NCI-H2171 treated with DMSO at 0.1 percent for 48 hours (cell line): ENCODE measurements around the gene GZF1.
A peak's percentile ranks its signal among the peaks of the same experiment; 100 is the strongest.

Source experiments
- DNase-seq: peaks from one replicate; lab custom pipeline; 2025; lab: John Stamatoyannopoulos, UW

The GZF1 gene

GRCh38 chr20:23369072-23369823 is 7.3 kb downstream of the GZF1 start:
- no peak for DNase-seq

- no peak for DNase-seq
Observed at GRCh38 chr20:23370274-23370673, 8.3 kb downstream of the GZF1 start.

- DNase-seq: no peak
Observed at GRCh38 chr20:23370873-23371272, 8.9 kb downstream of the GZF1 start.

GRCh38 chr20:23371496-23371895 is 9.5 kb downstream of the GZF1 start:
- DNase-seq: no peak

DNA sequence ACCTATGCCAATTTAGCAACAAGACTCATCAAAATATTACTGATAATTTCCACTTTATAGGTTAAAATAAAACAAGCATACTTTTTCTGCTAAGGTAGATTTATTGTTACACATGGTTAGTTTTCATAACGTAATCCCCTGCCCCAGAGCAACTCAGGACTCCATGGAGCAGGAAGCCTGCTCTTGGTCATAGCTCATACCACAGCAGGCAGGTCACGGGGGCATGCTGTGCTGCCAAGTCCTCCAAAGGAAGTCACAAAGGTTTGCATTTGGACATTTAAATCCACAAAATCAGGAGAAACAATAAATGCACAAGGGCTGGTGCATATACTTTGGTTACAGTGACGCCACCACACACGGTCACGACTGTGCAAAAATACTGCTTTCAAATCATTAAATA is 12.5 kb downstream of the GZF1 start:
- no peak for DNase-seq

DNA sequence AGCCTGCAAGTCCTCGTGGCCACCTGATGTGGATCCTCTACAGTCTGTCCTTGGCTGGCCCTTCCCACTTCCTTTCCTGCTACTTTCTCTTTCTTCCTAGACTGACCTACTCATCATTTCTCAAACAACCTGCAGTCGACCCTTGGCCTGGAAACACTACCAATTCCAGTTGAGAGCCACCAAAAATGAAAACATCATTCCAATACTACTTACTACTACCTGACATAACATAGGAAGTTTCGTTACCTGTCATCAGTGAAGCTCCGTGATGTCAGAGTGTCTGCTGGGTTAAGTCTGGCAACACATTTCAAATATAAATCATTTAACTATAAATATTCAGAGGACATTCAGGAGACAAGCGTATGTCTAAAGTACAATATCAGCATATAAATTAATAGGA is 13.8 kb downstream of the GZF1 start:
- DNase-seq: no peak

DNA sequence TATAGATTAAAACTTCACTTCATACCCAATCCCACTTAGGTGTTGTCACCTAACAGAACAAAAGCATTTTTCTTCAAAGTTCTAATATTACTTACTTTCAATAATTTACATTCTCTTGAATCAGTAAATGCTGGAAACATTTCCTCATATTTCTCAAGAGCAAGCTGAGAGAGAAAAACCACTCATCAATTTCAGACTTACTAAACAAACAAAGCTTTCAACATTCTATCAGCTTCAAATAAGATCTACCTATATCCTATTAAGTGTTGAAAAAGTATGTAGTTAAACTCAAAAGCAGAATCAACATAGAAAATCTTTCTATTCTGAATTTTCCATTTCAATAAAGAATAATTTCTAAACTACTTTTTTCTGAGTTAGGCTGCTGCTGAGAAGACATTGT is 17.8 kb downstream of the GZF1 start:
- DNase-seq: no peak

GRCh38 chr20:23381876-23382275 is 19.9 kb downstream of the GZF1 start:
- no peak for DNase-seq

DNA sequence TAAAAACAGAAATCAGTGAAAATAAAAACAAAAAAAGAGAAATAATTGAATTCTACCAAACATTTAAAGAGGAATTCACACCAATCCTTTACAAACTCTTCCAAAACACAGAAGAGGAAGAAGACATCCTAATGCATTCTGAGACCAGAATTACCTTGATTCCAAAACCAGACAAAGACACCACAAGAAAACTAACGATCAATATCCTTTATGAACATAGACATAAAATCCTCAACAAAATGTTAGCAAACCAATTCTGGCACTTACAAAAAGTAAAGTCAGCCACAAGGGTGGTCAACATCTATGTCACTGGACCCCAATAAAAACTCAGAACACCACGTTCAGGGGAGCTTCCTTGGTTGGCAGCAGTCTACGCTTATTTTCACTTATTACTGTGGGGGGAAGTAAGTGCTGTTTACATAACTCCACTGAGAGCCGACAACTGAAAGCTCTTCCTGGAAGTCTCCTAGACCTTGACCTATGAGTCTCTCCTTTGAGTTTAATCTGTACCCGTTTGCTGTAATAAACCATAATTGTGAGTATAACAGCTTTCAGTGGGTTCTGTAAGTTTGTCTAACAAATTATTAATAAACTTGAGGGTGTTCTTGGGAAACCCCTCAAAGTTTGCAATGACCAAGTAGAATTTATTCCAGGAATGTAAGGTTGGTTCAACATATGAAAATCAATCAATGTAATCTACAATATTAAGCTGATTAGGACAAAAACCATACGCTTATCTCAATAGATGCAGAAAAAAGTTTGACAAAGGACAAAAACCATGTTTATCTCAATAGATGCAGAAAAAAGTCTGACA is 24.5 kb downstream of the GZF1 start:
- no peak for DNase-seq

GRCh38 chr20:23387118-23387443 is 25.1 kb downstream of the GZF1 start:
- DNase-seq: no peak

GRCh38 chr20:23390091-23390774 is 28.3 kb downstream of the GZF1 start:
- DNase-seq: no peak

GRCh38 chr20:23391707-23392310 is 29.8 kb downstream of the GZF1 start:
- DNase-seq: no peak

GRCh38 chr20:23393996-23394775 is 32.2 kb downstream of the GZF1 start:
- DNase-seq: no peak

DNA sequence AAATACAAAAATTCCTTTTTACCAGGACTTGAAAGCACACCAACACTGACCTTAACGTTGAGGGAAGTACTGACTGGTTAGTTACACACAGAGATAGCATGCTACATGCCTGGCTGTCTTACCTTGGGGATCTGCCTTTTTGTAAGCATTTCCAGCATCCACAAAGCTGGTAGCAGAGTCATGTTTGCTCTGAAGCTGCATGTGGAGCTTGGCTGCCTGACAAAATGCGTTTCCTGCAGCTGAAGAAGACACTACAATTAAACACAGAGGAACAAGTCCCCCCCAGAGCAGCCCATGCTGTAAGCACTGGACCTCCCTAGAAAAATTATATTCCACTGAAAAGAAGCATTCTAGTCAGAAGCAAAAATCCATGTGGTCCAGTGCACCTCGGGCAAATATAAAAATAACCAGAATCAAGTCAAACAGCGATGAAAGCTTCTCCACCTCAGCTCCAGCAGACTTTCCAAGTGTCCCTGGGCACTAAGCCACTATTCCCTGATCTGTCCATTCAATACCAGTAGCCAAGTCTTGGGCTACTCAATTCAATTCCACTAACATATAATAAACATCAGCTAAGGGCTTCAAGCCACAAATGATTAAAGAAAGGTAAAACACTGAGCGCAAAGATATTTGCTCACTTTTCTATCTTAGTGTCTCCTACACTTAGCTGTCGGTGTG is 35.1 kb downstream of the GZF1 start:
- DNase-seq: no peak

DNA sequence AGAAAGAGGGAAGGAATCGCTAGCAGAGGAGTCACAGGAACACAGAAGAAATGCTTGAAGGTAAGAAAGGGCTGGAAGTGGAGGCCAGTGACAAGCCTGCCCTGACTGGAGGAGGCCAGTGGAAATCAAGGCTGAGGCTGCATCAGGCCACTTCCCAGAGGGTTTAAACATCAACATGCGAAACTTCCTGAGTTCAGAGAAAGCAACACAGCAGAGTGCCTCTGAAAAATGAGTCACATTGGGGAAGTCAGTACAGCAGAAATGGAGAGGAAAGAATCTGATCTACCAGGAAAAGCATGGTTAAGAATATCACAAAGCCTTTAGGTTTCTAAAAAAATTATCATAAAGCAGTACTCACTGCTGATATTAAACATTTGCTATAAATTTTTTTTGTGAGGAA is 36.0 kb downstream of the GZF1 start:
- DNase-seq: no peak

DNA sequence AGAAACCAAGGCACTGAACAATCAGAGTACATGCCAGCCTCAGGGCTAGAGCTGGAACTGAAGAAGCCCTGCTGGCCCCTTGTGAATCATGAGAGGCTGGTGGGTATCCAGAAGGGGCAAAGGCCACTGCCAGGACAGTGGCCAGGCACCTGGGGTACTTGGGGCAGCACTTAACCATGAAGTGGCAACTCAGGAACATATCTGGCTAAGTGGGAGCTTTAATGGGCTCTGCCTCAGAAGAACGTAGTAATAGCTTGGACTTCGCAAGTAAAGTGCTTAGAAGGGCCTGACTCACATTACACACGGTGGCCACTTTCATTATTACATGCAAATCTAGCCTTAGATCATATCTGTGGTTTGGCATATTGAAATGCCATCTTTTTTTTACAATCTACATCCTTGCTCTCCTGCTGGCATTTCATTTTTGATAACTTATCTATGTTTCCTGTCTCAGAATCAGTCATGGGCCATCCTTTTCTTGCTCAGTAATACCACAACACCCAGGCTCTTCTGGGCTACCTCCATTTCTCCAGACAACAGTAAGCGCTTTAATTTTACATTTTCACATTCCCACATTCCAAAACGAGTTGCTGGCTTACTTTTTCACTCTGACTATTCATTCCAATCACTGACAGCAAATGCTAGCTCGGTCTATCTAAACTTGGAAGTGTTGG is 37.7 kb downstream of the GZF1 start:
- peak; percentile 4 for DNase-seq

DNA sequence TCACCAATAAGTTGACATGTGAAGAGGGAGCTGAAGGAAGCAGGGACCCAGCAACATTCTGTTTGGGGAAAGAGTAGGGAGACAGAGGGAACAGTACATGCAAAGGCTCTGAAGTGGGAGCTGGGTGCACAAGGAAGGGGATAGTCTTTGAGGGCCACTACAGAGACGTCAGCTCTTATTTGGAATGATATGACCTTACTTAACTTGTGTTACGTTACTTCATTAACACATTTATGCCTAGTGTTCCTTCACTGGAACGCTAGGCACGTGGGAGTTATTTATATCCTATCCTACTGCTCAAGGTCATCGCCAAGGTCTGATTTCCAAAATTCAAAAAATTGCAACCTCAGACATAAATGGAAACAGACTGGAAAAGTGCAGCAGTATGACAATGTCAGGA is 39.1 kb downstream of the GZF1 start:
- DNase-seq: no peak

DNA sequence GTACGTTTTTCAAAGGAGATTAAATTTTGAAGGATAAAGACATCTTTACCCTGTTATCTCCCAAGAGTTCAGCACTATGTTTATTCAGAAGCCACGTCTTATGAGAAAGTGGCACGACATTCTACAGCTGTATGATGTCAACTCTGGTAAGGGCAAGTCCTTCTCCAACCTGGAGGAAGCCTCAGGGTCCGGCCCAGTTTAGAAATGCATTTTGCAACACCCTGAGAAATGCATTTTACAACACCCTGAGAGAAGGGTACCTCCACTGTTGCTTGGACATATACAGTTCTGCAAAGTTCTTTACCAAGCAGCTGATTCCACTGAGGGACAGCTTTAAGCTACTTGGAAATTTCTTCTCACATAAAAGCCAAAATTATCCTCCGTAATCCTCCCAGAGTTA is 41.8 kb downstream of the GZF1 start:
- DNase-seq: no peak

DNA sequence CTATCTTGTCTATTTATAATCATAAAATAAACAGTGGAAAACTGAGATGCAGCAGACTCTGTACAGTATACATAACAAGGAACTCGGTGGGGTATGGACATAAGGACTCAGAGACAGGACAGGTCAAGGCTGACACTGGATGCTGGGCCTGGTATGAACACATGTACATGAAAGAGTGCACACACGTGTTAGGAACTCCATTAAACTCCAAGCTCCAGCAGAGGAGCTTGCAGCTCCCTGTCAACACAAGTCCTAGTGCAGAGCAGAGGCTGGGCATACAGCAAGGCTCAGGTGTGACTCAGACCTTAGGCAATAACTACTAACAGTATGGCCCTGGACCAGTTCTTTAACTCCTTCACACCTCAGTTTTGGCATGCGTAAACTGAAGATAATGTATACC is 42.2 kb downstream of the GZF1 start:
- DNase-seq: no peak

GRCh38 chr20:23406880-23407279 is 44.9 kb downstream of the GZF1 start:
- no peak for DNase-seq
